IPS DF 6.9 (cell line): ENCODE measurements around the gene BRD1.
"Not testable (repeated sequence)": the region's sequence is repeated elsewhere in the genome, so short reads cannot be mapped to it uniquely, and the experiment has no call there.

ENCODE experiments used
- DNase-seq: peaks from one replicate; pipeline ENCODE4 v3.0.0-alpha.2; 2013; ENCODE audit warnings: low read depth, low spot score
- H3K27ac ChIP-seq: one replicate; pipeline ENCODE4 v1.5.1; 2013; ENCODE audit warnings: low read length, control low read depth
- H3K27me3 ChIP-seq: 2 replicates; pipeline ENCODE4 v1.6.1; 2013; ENCODE audit warnings: mild to moderate bottlenecking, low read length; ENCODE audit not compliant: control insufficient read depth, insufficient read depth
- H3K36me3 ChIP-seq: 2 replicates; pipeline ENCODE4 v1.6.1; 2013; ENCODE audit warnings: low read length; ENCODE audit not compliant: control insufficient read depth, insufficient read depth
- H3K4me1 ChIP-seq: 2 replicates; pipeline ENCODE4 v1.6.1; 2013; ENCODE audit warnings: low read length; ENCODE audit not compliant: control insufficient read depth, insufficient read depth
- H3K4me3 ChIP-seq: 2 replicates; pipeline ENCODE4 v1.5.1; 2013; ENCODE audit warnings: mild to moderate bottlenecking, low read length
- H3K9me3 ChIP-seq: 2 replicates; pipeline ENCODE4 v1.6.1; 2013; ENCODE audit warnings: low read length, inconsistent platforms; ENCODE audit not compliant: control insufficient read depth, insufficient read depth
- WGBS: extraction: QIAGEN DNeasy Blood & Tissue Kit; methylation state at CpG from one replicate; pipeline ENCODE4 v1.1.7; 2013; ENCODE audit warnings: mixed read lengths, missing lambda C conversion rate; ENCODE audit not compliant: insufficient read length, insufficient coverage; 5-methylcytosine and 5-hydroxymethylcytosine counted together

BRD1 gene

DNA sequence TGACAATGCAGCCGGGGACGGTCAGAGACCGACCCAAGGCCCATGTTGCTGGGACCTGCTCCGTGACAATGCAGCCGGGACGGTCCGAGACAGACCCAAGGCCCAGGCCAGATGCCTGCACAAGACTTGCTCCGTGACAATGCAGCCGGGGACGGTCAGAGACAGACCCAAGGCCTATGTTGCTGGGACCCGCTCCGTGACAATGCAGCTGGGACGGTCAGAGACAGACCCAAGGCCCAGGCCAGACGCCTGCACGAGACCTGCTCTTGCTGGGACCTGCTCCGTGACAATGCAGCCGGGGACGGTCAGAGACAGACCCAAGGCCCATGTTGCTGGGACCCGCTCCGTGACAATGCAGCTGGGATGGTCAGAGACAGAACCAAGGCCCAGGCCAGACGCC is 45.8 kb downstream of the BRD1 start:
- not testable (repeated sequence) for H3K4me1 ChIP-seq, H3K27ac ChIP-seq, H3K4me3 ChIP-seq, DNase-seq, H3K27me3 ChIP-seq, H3K9me3 ChIP-seq
- peaks cover 20% of the 10 kb centered on the region for H3K36me3 ChIP-seq
- no CpG with 5 or more reads among the region's 21 CpGs for WGBS

- no peaks in the 10 kb centered on the region for H3K4me1 ChIP-seq
- H3K4me3 ChIP-seq, result no peak overlapping the region; the same call in 1 of the 2 replicates
- H3K9me3 ChIP-seq, result no peaks in the 10 kb centered on the region
- H3K27me3 ChIP-seq, result no peaks in the 10 kb centered on the region
- WGBS, result no CpG with 5 or more reads among the region's 16 CpGs
- H3K36me3 ChIP-seq, result peaks cover 22% of the 10 kb centered on the region
- DNase-seq, result no peak
- no peak overlapping the region for H3K27ac ChIP-seq
Observed at GRCh38 chr22:49781289-49781782, 46.3 kb downstream of the BRD1 start.

DNA sequence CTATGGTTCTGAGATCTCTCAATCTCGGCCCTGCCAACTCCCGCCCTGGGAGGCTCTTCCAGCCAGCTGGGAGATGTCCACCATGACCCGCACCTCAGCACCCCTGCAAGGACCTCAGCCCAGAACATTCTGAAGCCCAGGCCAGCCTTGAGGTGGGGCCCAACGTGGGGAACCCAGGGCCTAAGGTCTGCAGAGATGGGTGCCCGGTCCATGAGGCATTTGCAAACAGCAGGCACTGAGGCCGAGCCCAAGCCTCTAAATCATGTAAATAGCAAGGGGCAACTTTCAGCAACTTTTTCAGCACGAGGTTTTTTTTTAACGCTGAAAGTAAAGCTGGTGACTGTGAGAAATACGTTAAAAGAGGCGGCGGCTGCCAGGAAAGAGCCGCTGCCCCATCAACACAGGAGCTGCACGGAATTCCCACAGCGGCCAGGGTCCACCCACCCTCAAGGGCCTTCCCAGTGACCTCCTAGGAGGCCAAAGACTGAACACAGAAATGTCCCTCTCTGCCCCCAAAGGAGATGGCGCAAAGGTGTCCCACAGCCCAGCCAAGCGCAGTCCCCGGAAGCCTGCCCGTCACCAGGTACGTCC is 46.9 kb downstream of the BRD1 start:
- DNase-seq, result no peak
- H3K4me3 ChIP-seq, result no peak overlapping the region; the same call in 1 of the 2 replicates
- no CpG with 5 or more reads among the region's 19 CpGs for WGBS
- H3K9me3 ChIP-seq, result no peaks in the 10 kb centered on the region
- no peaks in the 10 kb centered on the region for H3K4me1 ChIP-seq
- no peak overlapping the region for H3K27ac ChIP-seq
- H3K27me3 ChIP-seq, result no peaks in the 10 kb centered on the region
- peaks cover 27% of the 10 kb centered on the region for H3K36me3 ChIP-seq

GRCh38 chr22:49779853-49780697 is 47.6 kb downstream of the BRD1 start:
- no peaks in the 10 kb centered on the region for H3K9me3 ChIP-seq
- peaks cover 33% of the 10 kb centered on the region for H3K36me3 ChIP-seq
- H3K4me1 ChIP-seq, result no peaks in the 10 kb centered on the region
- no peaks in the 10 kb centered on the region for H3K27me3 ChIP-seq
- no CpG with 5 or more reads among the region's 34 CpGs for WGBS
- H3K4me3 ChIP-seq, result no peak overlapping the region
- no peak for DNase-seq
- no peak overlapping the region for H3K27ac ChIP-seq

GRCh38 chr22:49779211-49779610 is 48.5 kb downstream of the BRD1 start:
- no peak for DNase-seq
- H3K36me3 ChIP-seq, result peaks cover 32% of the 10 kb centered on the region

GRCh38 chr22:49777569-49778249 is 50.0 kb downstream of the BRD1 start:
- no CpG with 5 or more reads among the region's 40 CpGs for WGBS
- Histone ChIP-seq H3K27me3 (no peaks in the 10 kb centered on the region), H3K27ac (no peak overlapping the region), H3K9me3 (no peaks in the 10 kb centered on the region), H3K4me1 (no peaks in the 10 kb centered on the region; the same call in 1 of the 2 replicates), H3K4me3 (no peak overlapping the region), H3K36me3 (peaks cover 29% of the 10 kb centered on the region)
- no peak for DNase-seq

More at GRCh38 chr22:49779211-49779610, 48.5 kb downstream of the BRD1 start:
- H3K9me3 ChIP-seq, result no peaks in the 10 kb centered on the region
- H3K27me3 ChIP-seq, result no peaks in the 10 kb centered on the region
- no peak overlapping the region for H3K27ac ChIP-seq
- H3K4me1 ChIP-seq, result no peaks in the 10 kb centered on the region
- WGBS, result no CpG with 5 or more reads among the region's 13 CpGs
- no peak overlapping the region for H3K4me3 ChIP-seq

- no CpG with 5 or more reads among the region's 29 CpGs for whole genome bisulfite sequencing
- H3K27me3 ChIP-seq, result no peaks in the 10 kb centered on the region
- no peak for DNase-seq
- peaks cover 29% of the 10 kb centered on the region for H3K36me3 ChIP-seq
- H3K4me1 ChIP-seq, result no peaks in the 10 kb centered on the region; the same call in 1 of the 2 replicates
- H3K9me3 ChIP-seq, result no peaks in the 10 kb centered on the region
- H3K27ac ChIP-seq, result no peak overlapping the region
- no peak overlapping the region for H3K4me3 ChIP-seq
Observed at GRCh38 chr22:49776891-49777290, 50.8 kb downstream of the BRD1 start.

- peaks cover 29% of the 10 kb centered on the region for H3K36me3 ChIP-seq
- no CpG with 5 or more reads among the region's 31 CpGs for WGBS
- no peak for DNase-seq
- no peaks in the 10 kb centered on the region for H3K9me3 ChIP-seq
- H3K27me3 ChIP-seq, result no peaks in the 10 kb centered on the region
- H3K4me1 ChIP-seq, result no peaks in the 10 kb centered on the region; the same call in 1 of the 2 replicates
- H3K27ac ChIP-seq, result no peak overlapping the region
- H3K4me3 ChIP-seq, result no peak overlapping the region
Observed at GRCh38 chr22:49775867-49776511, 51.7 kb downstream of the BRD1 start.

GRCh38 chr22:49775191-49775866 is 52.3 kb downstream of the BRD1 start:
- Histone ChIP-seq H3K27ac (no peak overlapping the region), H3K4me3 (no peak overlapping the region), H3K9me3 (no peaks in the 10 kb centered on the region), H3K27me3 (no peaks in the 10 kb centered on the region), H3K36me3 (peaks cover 29% of the 10 kb centered on the region), H3K4me1 (no peaks in the 10 kb centered on the region; the same call in 1 of the 2 replicates)
- no CpG with 5 or more reads among the region's 26 CpGs for WGBS
- DNase-seq, result no peak
